Testis (tissue), 5 donors: ENCODE results near the gene BBOF1. TPM values are rescaled to one million over a fixed set of nuclear protein-coding genes. Genes with fewer than 3 reads are reported as not detected.

ENCODE experiments used
- DNase-seq: peaks from one replicate; pipeline ENCODE4 v3.0.0-alpha.2; 2019
- H3K27ac ChIP-seq, 2 donors: fragments of 200-600 bp; sonication (generic); one replicate each; pipeline ENCODE4 v1.5.1; 2019
- H3K27me3 ChIP-seq: fragments of 200-600 bp; sonication (generic); one replicate; pipeline ENCODE4 v1.5.1; 2019
- H3K36me3 ChIP-seq: fragments of 200-600 bp; sonication (generic); one replicate; pipeline ENCODE4 v1.5.1; 2017; ENCODE audit warnings: low read depth; ENCODE audit errors: missing control alignments
- H3K4me1 ChIP-seq: fragments of 200-600 bp; sonication (generic); one replicate; pipeline ENCODE4 v1.5.1; 2019
- H3K4me3 ChIP-seq, 2 donors: fragments of 200-600 bp; sonication (generic); one replicate each; pipeline ENCODE4 v1.5.1; 2017 to 2019
- H3K9me3 ChIP-seq: fragments of 200-600 bp; sonication (generic); one replicate; pipeline ENCODE4 v1.5.1; 2017
- CTCF ChIP-seq, 3 experiments: fragments of 450-650 bp in 2 of 3; fragments of 200-600 bp in 1 of 3; sonication (generic) in 1 of 3; IDR thresholded peaks; one replicate each; pipeline ENCODE4 v1.5.1; 2016 to 2019; ENCODE audit warnings: antibody characterized with exemption in 3 of 3, mild to moderate bottlenecking in 2 of 3, moderate library complexity in 1 of 3
- POLR2A ChIP-seq: fragments of 450-650 bp; IDR thresholded peaks from one replicate; pipeline ENCODE4 v1.6.1; 2017; ENCODE audit warnings: antibody characterized with exemption, mild to moderate bottlenecking, moderate library complexity
- WGBS, 2 donors: methylation state at CpG; one replicate each; pipeline ENCODE4 v1.1.5; 2018; 5-methylcytosine and 5-hydroxymethylcytosine counted together
- intact Hi-C: fragments of 100-400 bp; cut with DNase I; formaldehyde crosslinking; loops from one replicate; pipeline ENCODE4 v1.15.1; 2023; ENCODE audit warnings: low total_unique reads
- long read RNA-seq, 2 donors: transcript quantifications; one replicate each; lab custom pipeline, GENCODE V29; 2026
- polyA plus RNA-seq: library from polyadenylated mRNA; stranded (reverse); fragments of 350-450 nt; fragmentation: Illumina TruSeq; extraction: RNeasy Lipid Tissue Mini Kit (QIAGEN cat#74804); gene quantifications from one replicate; pipeline ENCODE4 v1.2.3, GENCODE V29; 2014; ENCODE audit warnings: low read depth, low replicate concordance; ENCODE audit not compliant: insufficient read depth
- total RNA-seq, 2 donors: library from RNA; depleted of rRNA; stranded (reverse); fragments of >200 nt; gene quantifications; one replicate each; pipeline ENCODE4 v1.2.3, GENCODE V29; 2016

BBOF1 gene, protein sequence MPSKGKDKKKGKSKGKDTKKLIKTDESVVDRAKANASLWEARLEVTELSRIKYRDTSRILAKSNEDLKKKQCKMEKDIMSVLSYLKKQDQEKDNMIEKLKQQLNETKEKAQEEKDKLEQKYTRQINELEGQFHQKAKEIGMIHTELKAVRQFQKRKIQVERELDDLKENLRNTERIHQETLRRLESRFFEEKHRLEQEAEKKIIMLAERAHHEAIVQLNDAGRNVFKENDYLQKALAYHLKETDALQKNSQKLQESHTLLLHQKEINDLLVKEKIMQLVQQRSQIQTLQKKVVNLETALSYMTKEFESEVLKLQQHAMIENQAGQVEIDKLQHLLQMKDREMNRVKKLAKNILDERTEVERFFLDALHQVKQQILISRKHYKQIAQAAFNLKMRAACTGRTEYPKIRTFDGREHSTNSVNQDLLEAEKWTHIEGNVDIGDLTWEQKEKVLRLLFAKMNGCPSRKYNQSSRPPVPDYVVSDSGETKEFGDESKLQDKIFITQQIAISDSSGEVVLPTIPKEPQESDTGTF
- 10 to 100 TPM; 25.1 to 40.6 TPM for total RNA-seq
- 41.6 TPM for polyA plus RNA-seq
- long read RNA-seq, donor 1, partial matches to known transcripts: 5 of 13 reads
- long read RNA-seq, donor 1, other reads (novel, unspliced or antisense): 7 of 13 reads
- long read RNA-seq, donor 2: 0 reads

DNA sequence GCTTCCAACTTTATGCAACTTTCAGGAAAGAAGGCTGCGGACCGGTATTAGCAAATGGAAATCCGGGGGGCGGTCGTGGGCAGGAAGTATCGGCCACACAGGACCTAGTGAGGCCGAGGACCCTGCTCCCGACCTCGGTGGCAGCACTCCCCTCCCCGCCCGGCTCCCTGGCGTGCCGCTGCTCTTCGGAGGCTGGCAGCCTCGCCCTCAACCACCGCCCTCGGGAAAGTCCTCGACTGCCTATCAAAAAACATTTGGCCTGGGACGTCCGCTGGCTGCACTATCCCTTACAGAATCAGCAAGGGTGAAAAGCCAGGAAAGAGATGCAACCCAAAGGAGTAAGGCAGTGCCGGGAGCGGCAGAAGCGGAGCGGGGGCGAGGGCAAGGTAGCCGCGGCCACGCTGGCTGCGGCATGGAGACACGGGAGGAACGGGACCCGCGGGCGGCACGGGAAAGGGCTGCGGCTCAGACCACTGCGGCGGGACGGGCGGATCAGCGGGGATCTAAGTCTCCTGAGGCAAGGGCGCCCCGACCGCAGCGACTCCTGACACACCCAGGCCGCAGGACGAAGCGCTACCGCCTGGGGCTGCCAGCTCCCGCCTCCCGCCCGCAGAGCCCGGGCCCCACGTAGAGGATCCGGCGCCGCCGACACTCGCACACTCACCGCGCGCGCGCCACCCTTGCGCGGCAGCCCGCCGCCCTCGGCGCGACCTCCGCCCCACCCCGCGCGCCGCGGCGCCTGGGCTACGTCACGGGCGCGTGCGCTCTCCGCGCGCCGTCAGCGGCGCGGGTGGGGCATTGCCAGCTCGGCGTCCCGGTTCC is at the start of gene BBOF1, which contains the start of gene ENTPD5:
Gene BBOF1 (plus strand): TSS at position 764 of the 822 bp plus-strand sequence. CDS start 130 bp downstream, outside the sequence.
Gene ENTPD5 (minus strand): TSS at position 703 of the 822 bp plus-strand sequence. CDS start 31,186 bp downstream, outside the sequence.
- Histone ChIP-seq H3K27ac (peak within 1 kb of the TSS; percentile 94 to 95), H3K4me3 (peak within 1 kb of the TSS; percentile 79 to 85), H3K36me3 (no peaks in the 10 kb centered on the region), H3K27me3 (no peaks in the 10 kb centered on the region), H3K9me3 (no peaks in the 10 kb centered on the region), H3K4me1 (peaks cover 5% of the 10 kb centered on the region)
- DNase-seq: peak; percentile 90
- WGBS, 2 donors: 0% methylated on average over 40 to 82 of the region's 93 CpGs
- TF ChIP-seq CTCF (IDR thresholded peaks at IDR 0.05): peak in 2 of 3 experiments; percentile 8 to 35
- no peak for TF ChIP-seq POLR2A
- intact Hi-C loops: no loop called here

DNA sequence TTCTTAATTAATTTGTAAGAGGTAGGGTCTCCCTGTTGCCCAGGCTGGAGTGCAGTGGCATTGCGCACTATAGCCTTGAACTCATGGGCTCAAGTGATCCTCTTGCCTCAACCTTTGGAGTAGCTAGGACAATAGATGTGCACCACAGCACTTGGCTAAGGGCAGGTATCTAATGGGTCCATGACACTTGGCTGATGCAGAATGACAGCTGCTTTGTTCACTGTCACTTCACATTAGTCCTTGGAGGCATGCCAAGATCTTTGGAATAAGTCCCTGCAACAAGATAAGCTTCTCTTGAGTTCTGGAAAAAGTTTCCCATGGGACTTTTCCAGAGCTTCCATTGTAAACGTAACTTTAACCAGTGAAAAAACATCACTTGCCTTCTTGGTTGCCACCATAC is 45.7 kb upstream of the BBOF1 start:
- Histone ChIP-seq H3K9me3 (no peaks in the 10 kb centered on the region), H3K4me3 (no peak overlapping the region), H3K27ac (no peak overlapping the region), H3K4me1 (no peaks in the 10 kb centered on the region), H3K27me3 (no peaks in the 10 kb centered on the region), H3K36me3 (no peaks in the 10 kb centered on the region)
- no peak for TF ChIP-seq POLR2A
- TF ChIP-seq CTCF (IDR thresholded peaks at IDR 0.05): no peak
- WGBS, 2 donors: 70 to 75% methylated on average over 2 of the region's 2 CpGs
- intact Hi-C loops: no loop called here
- no peak for DNase-seq

DNA sequence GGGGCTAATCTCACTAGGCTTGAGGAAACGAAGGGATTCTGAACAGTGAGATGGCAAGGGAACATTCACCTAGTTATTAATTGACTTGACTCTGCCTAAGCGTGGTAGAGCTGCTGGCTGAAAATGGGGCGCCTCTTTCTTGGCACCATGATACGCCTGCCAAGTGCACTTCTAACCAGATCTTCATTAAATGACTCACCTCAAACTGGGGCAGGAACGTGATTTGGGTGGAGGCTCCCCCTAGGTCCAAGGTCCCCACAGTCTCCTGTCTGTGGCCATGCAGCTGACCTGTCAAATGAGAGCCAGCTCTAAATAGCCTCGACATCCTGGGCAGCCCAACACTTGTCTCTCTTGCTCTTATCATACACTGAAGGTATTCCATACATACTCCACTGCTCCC is 43.0 kb upstream of the BBOF1 start:
- 78 to 95% methylated on average over 6 of the region's 6 CpGs for WGBS, 2 donors
- H3K27ac ChIP-seq: no peak overlapping the region
- intact Hi-C loops: no loop called here
- no peaks in the 10 kb centered on the region for H3K36me3 ChIP-seq
- no peaks in the 10 kb centered on the region for H3K9me3 ChIP-seq
- H3K4me3 ChIP-seq: no peak overlapping the region
- no peaks in the 10 kb centered on the region for H3K4me1 ChIP-seq
- no peak for DNase-seq
- no peak for TF ChIP-seq CTCF (IDR thresholded peaks at IDR 0.05)
- TF ChIP-seq POLR2A: no peak
- H3K27me3 ChIP-seq: no peaks in the 10 kb centered on the region

DNA sequence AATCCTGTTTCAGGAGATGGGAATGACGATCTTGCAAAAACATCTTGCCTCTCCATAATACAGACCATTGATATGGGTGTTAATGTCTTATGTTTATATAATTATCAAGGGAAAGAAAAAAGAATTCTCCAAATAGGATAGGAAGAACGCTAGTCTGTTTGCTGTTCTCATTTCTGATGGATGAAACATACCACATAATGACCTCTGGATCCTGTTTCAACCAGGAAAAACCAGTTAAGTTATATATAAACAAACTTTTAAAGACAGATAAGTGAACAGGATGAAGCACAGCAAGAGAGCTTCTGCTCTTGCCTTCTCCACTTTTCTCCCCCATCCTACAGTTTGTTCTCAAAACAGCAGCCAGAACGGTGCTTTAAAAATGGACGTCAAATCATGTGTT is 41.3 kb upstream of the BBOF1 start:
- H3K4me3 ChIP-seq: no peak overlapping the region
- no peaks in the 10 kb centered on the region for H3K27me3 ChIP-seq
- H3K4me1 ChIP-seq: no peaks in the 10 kb centered on the region
- TF ChIP-seq CTCF (IDR thresholded peaks at IDR 0.05): no peak
- TF ChIP-seq POLR2A: no peak
- no peak for DNase-seq
- intact Hi-C loops: no loop called here
- H3K36me3 ChIP-seq: no peaks in the 10 kb centered on the region
- H3K27ac ChIP-seq: no peak overlapping the region
- 62 to 65% methylated on average over 4 of the region's 4 CpGs for WGBS, 2 donors
- H3K9me3 ChIP-seq: no peaks in the 10 kb centered on the region
